ENCODE results near the gene CACNB2. TPM values are rescaled to one million over a fixed set of nuclear protein-coding genes. Genes with fewer than 3 reads are reported as not detected.
"Not testable (repeated sequence)": the region's sequence is repeated elsewhere in the genome, so short reads cannot be mapped to it uniquely, and the experiment has no call there.

CACNB2 gene
- total RNA-seq, 2 experiments from 2014 or later: not detected

- Mint-ChIP-seq H3K27me3 (peaks cover 4% of the 10 kb centered on the region), H3K4me1 (no peaks in the 10 kb centered on the region), H3K9me3 (peaks cover 2% of the 10 kb centered on the region), H3K27ac (no peak overlapping the region), H3K36me3 (no peaks in the 10 kb centered on the region), H3K4me3 (no peak overlapping the region)
- DNase-seq (no peak), ATAC-seq (ENCODE audit: low read depth) (no peak)
- POLR2A ChIA-PET: no interaction called here
Measured at GRCh38 chr10:18134509-18134908, 5.7 kb upstream of the CACNB2 start.

GRCh38 chr10:18134921-18135320, 5.3 kb upstream of the CACNB2 start:
- Mint-ChIP-seq H3K4me1 (no peaks in the 10 kb centered on the region), H3K27ac (no peak overlapping the region), H3K4me3 (no peak overlapping the region), H3K36me3 (no peaks in the 10 kb centered on the region), H3K27me3 (peaks cover 8% of the 10 kb centered on the region), H3K9me3 (peaks cover 2% of the 10 kb centered on the region)
- ATAC-seq (ENCODE audit: low read depth) (no peak), DNase-seq (no peak)
- POLR2A ChIA-PET: no interaction called here

GRCh38 chr10:18136073-18136791, 4.0 kb upstream of the CACNB2 start:
- ATAC-seq (ENCODE audit: low read depth) (no peak), DNase-seq (no peak)
- POLR2A ChIA-PET: no interaction called here
- peaks cover 16% of the 10 kb centered on the region for H3K27me3 Mint-ChIP-seq
- no peaks in the 10 kb centered on the region for H3K36me3 Mint-ChIP-seq
- no peak overlapping the region for H3K4me3 Mint-ChIP-seq
- no peak overlapping the region for H3K27ac Mint-ChIP-seq
- H3K9me3 Mint-ChIP-seq: peaks cover 2% of the 10 kb centered on the region
- H3K4me1 Mint-ChIP-seq: no peaks in the 10 kb centered on the region

DNA sequence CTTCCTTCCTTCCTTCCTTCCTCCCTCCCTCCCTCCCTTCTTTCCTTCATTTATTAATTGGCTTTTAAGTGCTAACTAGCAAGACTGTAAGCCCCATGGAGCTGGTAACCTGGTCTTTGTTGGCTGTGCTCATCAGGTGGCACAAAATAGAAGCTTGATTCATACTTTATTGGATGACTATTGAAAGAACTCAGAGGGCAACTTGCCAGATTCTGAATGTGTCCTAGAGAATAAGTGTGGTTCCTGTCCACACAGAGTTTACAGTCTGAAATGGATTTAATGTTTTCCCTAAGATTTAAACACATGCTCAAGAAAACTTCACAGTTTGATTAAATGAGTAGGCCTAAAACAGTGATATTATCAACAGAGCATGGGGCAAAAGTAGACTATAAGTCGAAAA, 3.1 kb upstream of the CACNB2 start:
- POLR2A ChIA-PET: no interaction called here
- DNase-seq (no peak), ATAC-seq (ENCODE audit: low read depth) (no peak)
- peaks cover 25% of the 10 kb centered on the region for H3K27me3 Mint-ChIP-seq
- no peak overlapping the region for H3K4me3 Mint-ChIP-seq
- no peaks in the 10 kb centered on the region for H3K36me3 Mint-ChIP-seq
- no peaks in the 10 kb centered on the region for H3K4me1 Mint-ChIP-seq
- H3K9me3 Mint-ChIP-seq: peaks cover 2% of the 10 kb centered on the region
- H3K27ac Mint-ChIP-seq: no peak overlapping the region

- H3K27ac Mint-ChIP-seq: no peak overlapping the region
- POLR2A ChIA-PET: no interaction called here
- DNase-seq (no peak), ATAC-seq (ENCODE audit: low read depth) (no peak)
- H3K4me1 Mint-ChIP-seq: no peaks in the 10 kb centered on the region
- no peaks in the 10 kb centered on the region for H3K9me3 Mint-ChIP-seq
- peaks cover 42% of the 10 kb centered on the region for H3K27me3 Mint-ChIP-seq
- no peak overlapping the region for H3K4me3 Mint-ChIP-seq
- no peaks in the 10 kb centered on the region for H3K36me3 Mint-ChIP-seq
Measured at GRCh38 chr10:18140957-18141845, 977 bp downstream of the CACNB2 start.

GRCh38 chr10:18142151-18142550, 1.9 kb downstream of the CACNB2 start:
- H3K4me1 Mint-ChIP-seq: no peaks in the 10 kb centered on the region
- H3K9me3 Mint-ChIP-seq: no peaks in the 10 kb centered on the region
- H3K36me3 Mint-ChIP-seq: no peaks in the 10 kb centered on the region
- no peak overlapping the region for H3K27ac Mint-ChIP-seq
- no peak for DNase-seq
- H3K4me3 Mint-ChIP-seq: no peak overlapping the region
- POLR2A ChIA-PET: no interaction called here
- H3K27me3 Mint-ChIP-seq: peaks cover 42% of the 10 kb centered on the region
- no peak for ATAC-seq (ENCODE audit: low read depth)

- POLR2A ChIA-PET: no interaction called here
- Mint-ChIP-seq H3K4me1 (no peaks in the 10 kb centered on the region), H3K4me3 (no peak overlapping the region)
Measured at GRCh38 chr10:18144396-18144795, 4.2 kb downstream of the CACNB2 start.

DNA sequence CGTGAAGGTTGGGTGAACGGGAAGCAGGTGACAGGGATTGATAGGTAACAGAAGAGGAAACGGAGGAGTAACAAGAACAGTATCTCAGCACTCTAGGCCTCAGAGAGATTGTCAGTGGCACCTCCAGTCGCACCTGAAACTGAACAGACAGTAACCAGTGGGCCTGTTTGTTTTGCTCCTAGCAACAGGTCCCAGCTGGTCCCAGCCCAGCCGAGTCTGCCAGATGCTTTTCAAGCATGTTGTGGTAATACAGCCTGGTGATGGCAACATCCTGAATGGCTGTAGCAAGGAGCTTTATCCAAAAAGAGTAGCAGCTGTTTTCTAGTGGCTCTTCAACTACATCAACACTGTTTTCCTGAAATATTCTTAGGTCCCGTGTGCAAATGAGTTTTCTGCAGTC, 4.7 kb downstream of the CACNB2 start:
- peaks cover 34% of the 10 kb centered on the region for H3K27me3 Mint-ChIP-seq
- no peak for ATAC-seq (ENCODE audit: low read depth)
- no peaks in the 10 kb centered on the region for H3K4me1 Mint-ChIP-seq
- POLR2A ChIA-PET: no interaction called here
- no peak overlapping the region for H3K27ac Mint-ChIP-seq
- H3K9me3 Mint-ChIP-seq: no peaks in the 10 kb centered on the region
- no peak overlapping the region for H3K4me3 Mint-ChIP-seq
- no peaks in the 10 kb centered on the region for H3K36me3 Mint-ChIP-seq
- no peak for DNase-seq

More at GRCh38 chr10:18144396-18144795, 4.2 kb downstream of the CACNB2 start:
- DNase-seq: no peak
- Mint-ChIP-seq H3K36me3 (no peaks in the 10 kb centered on the region), H3K27ac (no peak overlapping the region), H3K27me3 (peaks cover 40% of the 10 kb centered on the region), H3K9me3 (no peaks in the 10 kb centered on the region)
- no peak for ATAC-seq (ENCODE audit: low read depth)

DNA sequence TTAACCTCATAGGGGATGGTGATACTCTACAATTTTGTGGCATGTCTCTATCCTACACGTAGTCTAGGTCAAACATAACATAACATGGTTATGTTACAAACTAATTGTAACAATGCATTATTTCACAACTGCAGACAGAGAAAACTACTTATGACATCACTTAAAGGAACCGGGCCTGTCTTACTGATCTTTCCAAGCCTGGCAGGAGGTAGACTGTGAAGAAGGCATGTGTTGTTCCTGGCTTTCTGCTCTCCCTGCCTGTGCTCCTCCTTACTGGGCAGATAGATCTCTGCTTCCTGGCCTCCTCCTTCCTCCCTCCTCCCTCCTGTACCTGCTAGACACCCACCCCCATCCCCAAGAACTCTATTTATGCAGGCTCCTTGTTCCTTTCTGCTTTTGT, 5.4 kb downstream of the CACNB2 start:
- H3K36me3 Mint-ChIP-seq: no peaks in the 10 kb centered on the region
- DNase-seq: no peak
- ATAC-seq (ENCODE audit: low read depth): no peak
- H3K9me3 Mint-ChIP-seq: no peaks in the 10 kb centered on the region
- POLR2A ChIA-PET: no interaction called here
- H3K27me3 Mint-ChIP-seq: peaks cover 31% of the 10 kb centered on the region
- no peaks in the 10 kb centered on the region for H3K4me1 Mint-ChIP-seq
- no peak overlapping the region for H3K4me3 Mint-ChIP-seq
- no peak overlapping the region for H3K27ac Mint-ChIP-seq

DNA sequence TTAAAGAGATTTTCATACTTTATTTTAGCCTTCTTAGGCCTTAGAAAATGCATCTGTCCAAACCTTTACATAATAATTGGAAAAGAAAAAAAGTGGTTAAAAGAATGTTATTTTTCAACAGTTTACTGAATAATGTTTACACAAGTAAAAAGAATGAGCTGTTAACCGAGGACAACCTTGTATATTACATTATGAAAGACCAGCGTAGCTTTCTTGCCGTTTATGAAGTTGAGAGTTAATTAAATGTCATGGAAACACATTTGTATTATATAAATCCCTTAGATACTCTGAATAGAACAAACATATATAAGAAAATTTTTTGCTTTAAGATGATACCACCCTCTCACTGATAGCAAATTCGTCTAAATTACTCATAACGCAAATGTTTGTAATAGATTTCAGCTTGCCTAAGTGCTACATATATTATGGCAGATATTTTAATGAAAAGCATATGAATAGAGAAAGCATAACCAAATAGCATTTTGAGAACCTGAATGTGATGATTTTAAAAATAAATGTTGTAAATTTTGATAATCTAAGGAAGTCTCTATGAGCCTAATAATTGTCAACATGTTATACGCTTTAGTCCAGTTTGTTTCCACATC, 9.1 kb downstream of the CACNB2 start:
- no peaks in the 10 kb centered on the region for H3K36me3 Mint-ChIP-seq
- ATAC-seq (ENCODE audit: low read depth): no peak
- POLR2A ChIA-PET: no interaction called here
- no peak overlapping the region for H3K4me3 Mint-ChIP-seq
- DNase-seq: no peak
- peaks cover 2% of the 10 kb centered on the region for H3K27me3 Mint-ChIP-seq
- no peaks in the 10 kb centered on the region for H3K9me3 Mint-ChIP-seq
- no peak overlapping the region for H3K27ac Mint-ChIP-seq
- no peaks in the 10 kb centered on the region for H3K4me1 Mint-ChIP-seq

- Mint-ChIP-seq H3K36me3 (no peaks in the 10 kb centered on the region), H3K27me3 (no peaks in the 10 kb centered on the region), H3K4me3 (no peak overlapping the region), H3K9me3 (no peaks in the 10 kb centered on the region), H3K4me1 (no peaks in the 10 kb centered on the region), H3K27ac (no peak overlapping the region)
- ATAC-seq (ENCODE audit: low read depth) (no peak), DNase-seq (no peak)
- POLR2A ChIA-PET: no interaction called here
Measured at GRCh38 chr10:18151356-18151890, 11.2 kb downstream of the CACNB2 start.

GRCh38 chr10:18153381-18153780, 13.2 kb downstream of the CACNB2 start:
- H3K4me1 Mint-ChIP-seq; H3K4me3 Mint-ChIP-seq; H3K36me3 Mint-ChIP-seq; ATAC-seq (ENCODE audit: low read depth); H3K9me3 Mint-ChIP-seq; DNase-seq; H3K27ac Mint-ChIP-seq; POLR2A ChIA-PET; H3K27me3 Mint-ChIP-seq: not testable (repeated sequence)

DNA sequence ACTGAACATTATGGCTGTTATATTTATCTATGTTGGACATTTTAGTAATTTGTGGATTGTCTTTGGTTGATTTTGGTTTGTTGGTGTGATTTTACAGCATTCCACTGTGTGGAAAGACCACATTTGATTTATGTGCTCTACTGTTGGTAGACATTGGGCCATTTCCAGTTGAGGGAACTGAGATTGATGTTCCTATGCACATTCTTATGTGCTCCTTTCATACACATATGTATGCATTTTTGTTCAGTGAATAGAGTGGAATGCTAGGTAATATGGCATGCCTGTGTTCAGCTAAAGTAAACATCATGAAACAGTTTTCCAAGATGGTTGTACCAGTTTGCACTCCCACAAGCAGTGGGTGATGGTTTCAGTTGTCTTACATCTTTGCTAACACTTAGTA, 15.1 kb downstream of the CACNB2 start:
- no peaks in the 10 kb centered on the region for H3K27me3 Mint-ChIP-seq
- no peaks in the 10 kb centered on the region for H3K4me1 Mint-ChIP-seq
- no peak overlapping the region for H3K27ac Mint-ChIP-seq
- H3K36me3 Mint-ChIP-seq: no peaks in the 10 kb centered on the region
- H3K9me3 Mint-ChIP-seq: no peaks in the 10 kb centered on the region
- DNase-seq (no peak), ATAC-seq (ENCODE audit: low read depth) (no peak)
- POLR2A ChIA-PET: no interaction called here
- H3K4me3 Mint-ChIP-seq: no peak overlapping the region
